NCI-H2227 (cell line): ENCODE measurements around the gene FIGLA.

Experiments used
- DNase-seq: peaks from one replicate; lab custom pipeline; 2025; ENCODE audit not compliant: unreplicated experiment; lab: John Stamatoyannopoulos, UW

Gene FIGLA

DNA sequence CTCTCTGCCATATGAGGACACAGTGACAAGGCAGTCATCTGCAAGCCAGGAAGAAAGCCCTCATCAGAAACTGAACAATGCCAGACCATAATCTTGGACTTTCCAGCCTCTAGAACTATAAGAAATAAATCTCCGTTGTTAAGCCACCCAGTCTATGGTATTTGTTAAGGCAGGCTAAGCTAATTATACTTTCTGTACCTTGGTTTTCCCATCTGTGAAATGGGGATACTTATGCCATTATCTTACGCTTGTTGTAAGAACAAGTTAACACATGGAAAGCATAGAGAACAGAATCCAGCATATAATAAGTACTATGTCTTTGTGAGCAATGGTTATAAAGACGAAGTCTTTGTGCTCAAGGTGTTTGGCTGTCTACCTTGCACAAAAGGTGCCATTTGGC is 14.2 kb downstream of the FIGLA start:
- no peak for DNase-seq

GRCh38 chr2:70775141-70775540 is 15.3 kb downstream of the FIGLA start:
- DNase-seq: no peak

GRCh38 chr2:70772486-70773155 is 17.8 kb downstream of the FIGLA start:
- DNase-seq: no peak

- no peak for DNase-seq
Measured at GRCh38 chr2:70771446-70771845, 19.0 kb downstream of the FIGLA start.

DNA sequence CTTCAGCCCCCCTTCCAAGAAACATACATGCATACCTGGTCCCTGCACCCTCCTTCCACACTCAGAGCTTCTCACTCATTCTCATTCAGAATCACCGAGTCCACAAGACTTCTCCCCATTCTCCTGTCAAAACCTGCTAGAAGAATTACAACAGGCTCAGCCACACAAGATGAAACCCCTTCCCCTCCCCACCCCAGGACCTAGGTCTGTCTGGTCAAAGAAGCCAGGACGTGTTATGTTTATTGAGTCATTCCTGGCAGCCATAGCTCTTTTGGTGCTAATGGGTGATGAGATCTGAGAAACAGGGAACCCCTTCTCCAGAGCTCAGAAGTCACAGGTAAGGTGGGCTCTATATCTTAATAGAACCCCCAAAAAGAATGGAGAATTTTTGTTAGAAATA is 21.0 kb downstream of the FIGLA start:
- no peak for DNase-seq

GRCh38 chr2:70768590-70769085 is 21.8 kb downstream of the FIGLA start:
- DNase-seq: no peak

GRCh38 chr2:70767699-70768589 is 22.5 kb downstream of the FIGLA start, which contains the start of gene ADD2:
ADD2 (minus strand) TSS chr2:70768200; CDS start chr2:70706408, 61,792 bp downstream.
- peak; percentile 87 for DNase-seq

GRCh38 chr2:70767079-70767698 is 23.3 kb downstream of the FIGLA start:
- peak; percentile 85 for DNase-seq

DNA sequence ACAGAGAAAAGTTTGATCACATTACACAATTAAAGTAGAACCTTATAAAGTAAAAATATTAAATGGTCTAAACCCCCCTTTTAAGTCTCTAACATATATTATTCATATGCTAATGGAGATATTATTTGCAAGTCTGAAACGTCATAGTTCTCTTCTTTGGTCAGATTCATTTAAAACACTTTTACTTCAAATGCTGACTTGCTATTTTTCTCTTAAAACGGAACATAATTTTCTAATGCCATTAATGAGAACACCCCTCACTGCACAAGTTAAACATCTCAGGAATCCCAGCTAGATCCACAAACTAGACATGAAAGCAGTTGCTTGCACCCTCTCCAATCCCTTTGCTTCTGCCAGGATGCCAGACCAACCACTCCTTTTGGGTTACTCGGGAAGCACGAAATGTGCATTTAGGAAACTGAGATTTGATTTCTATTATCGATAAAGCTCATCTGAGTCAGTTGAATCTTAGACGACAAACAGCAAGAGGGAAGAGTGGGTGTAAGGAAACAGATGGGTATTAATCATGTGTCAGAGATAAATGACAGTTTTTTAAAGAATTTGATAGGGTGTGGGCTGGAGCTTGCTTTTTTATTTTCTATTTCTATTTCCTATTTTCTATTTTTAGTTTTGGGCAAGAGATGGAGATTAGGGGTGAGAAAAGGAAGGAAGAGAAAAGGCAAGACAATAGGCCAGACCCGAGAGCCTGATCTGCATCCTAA is 23.9 kb downstream of the FIGLA start:
- DNase-seq: no peak

DNA sequence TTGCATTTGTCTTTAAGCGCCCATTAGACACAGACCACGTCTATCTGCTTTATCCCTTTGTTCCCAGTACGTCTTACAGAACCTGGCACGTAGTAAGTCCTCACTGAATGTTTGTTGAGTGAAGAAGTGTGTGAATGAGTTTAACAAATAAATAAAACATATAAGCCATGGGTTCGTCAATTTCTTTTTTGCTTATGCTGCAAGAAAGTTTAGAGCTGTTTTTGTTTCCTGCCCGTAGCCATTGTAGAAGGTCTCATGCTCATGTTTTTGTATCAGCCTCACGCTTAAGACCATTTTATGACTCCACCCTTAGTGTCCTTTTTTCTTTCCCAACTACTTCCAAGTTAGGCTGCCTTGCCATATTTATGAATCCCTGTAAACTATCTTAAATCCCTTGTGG is 24.9 kb downstream of the FIGLA start:
- no peak for DNase-seq

GRCh38 chr2:70759446-70759845 is 31.0 kb downstream of the FIGLA start:
- no peak for DNase-seq

GRCh38 chr2:70757966-70758365 is 32.5 kb downstream of the FIGLA start:
- DNase-seq: no peak

GRCh38 chr2:70757360-70757759 is 33.1 kb downstream of the FIGLA start:
- DNase-seq: no peak

GRCh38 chr2:70756128-70756527 is 34.3 kb downstream of the FIGLA start:
- no peak for DNase-seq

- peak; percentile 25 for DNase-seq
Measured at GRCh38 chr2:70753902-70754301, 36.5 kb downstream of the FIGLA start.

DNA sequence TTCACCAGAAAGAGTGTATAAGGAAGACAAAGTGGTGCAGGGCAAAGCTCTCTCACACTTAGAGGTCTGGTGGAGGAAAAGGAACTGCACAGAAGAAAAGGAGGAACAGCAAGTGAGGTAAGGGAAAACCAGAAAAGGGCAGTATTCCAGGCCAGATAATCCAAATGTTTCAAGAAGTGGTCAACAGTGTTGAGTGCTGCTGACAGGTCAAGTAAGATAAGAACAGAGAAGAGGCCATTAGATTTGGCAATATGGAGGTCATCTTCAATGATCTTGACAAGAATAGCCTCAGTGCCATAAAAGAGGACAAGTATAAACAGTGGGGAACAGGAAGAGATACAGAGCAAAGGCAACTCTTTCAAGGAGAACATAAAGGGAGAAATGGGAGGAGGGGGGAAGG is 37.4 kb downstream of the FIGLA start:
- no peak for DNase-seq

DNA sequence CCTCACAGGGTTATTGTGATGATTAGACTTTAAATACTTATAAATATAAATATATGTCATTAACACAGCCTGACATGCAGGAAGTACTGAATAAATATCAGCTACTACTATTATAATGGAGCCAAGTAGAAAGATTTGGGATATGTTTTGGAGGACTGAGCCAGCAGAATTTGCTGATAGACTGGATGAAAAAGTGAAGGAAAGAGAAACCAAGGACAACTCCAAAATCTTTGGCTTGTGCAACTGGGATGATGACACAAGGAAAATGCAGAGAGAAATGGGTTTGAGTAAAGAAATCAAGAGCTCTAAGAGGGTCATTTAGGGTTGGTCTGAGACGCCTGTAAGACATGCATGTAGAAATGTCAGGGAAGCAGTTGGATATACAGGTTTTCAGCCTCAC is 38.0 kb downstream of the FIGLA start:
- no peak for DNase-seq

- DNase-seq: no peak
Measured at GRCh38 chr2:70751881-70752280, 38.6 kb downstream of the FIGLA start.

DNA sequence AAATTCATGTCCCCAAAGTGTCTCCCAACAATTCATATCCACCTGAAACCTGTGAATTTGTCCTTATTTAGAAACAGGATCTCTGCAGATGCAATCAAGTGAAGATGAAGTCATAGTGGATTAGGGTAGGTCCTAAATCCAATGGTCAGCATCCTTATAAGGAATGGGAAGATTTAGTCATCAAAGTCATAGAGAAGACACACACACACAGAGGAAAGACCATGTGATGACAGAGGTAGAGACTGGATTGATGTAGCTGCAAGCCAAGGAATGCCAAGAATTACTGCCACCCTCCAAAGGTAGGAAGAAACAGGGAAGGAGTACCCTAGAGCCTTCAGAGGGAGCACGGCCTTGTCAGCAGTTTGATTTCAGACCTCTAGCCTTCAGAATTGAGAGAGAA is 40.1 kb downstream of the FIGLA start:
- no peak for DNase-seq

GRCh38 chr2:70748002-70748784 is 42.2 kb downstream of the FIGLA start:
- DNase-seq: no peak
